NCI-H510A (cell line): Measurements from ENCODE around the gene SOX8.
"Not testable (repeated sequence)": the region's sequence is repeated elsewhere in the genome, so short reads cannot be mapped to it uniquely, and the experiment has no call there.

ENCODE experiments used
- DNase-seq: peaks from one replicate; lab custom pipeline; 2025; lab: John Stamatoyannopoulos, UW

Gene SOX8

DNA sequence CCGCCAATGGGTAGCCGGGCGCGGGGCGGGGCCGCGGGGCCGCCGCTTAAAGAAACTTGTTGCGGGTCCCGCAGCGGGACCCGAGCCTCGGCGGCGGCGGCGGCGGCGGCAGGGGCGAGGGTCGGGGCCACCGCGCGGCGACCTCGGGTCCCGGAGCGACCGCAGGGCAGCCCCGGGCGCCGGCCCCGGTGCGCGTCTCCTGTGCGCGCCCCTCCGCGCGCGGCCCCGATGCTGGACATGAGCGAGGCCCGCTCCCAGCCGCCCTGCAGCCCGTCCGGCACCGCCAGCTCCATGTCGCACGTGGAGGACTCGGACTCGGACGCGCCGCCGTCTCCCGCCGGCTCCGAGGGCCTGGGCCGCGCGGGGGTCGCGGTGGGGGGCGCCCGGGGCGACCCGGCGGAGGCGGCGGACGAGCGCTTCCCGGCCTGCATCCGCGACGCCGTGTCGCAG, at the start of gene SOX8:
TSS of gene SOX8 (plus strand) at position 76 of the 450 bp plus-strand sequence. CDS start at position 229, 153 bp downstream.
- no peak for DNase-seq

DNA sequence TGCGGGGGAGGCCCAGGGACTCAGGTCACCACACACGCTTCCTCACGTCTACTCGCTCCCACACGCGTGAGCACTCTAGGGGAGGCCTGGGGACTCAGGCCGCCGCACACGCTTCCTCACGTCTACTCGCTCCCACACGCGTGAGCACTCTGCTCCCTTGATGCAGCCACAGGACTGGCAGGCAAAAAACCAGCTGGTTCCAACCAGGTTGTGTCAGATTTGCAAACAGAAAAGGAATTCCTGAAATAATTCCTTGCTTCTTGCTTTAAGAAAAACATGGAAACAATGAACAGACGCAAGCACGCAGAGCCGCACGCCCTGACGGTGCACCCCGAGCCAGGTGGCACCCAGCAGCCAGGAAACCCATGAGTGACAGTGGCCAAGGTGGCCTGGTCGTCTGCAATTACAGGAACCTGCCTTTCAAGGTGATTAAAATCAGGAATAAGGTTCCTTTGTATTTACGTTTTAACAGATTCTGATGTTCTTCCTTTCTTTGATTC, 48.7 kb upstream of the SOX8 start:
- DNase-seq, result no peak

DNA sequence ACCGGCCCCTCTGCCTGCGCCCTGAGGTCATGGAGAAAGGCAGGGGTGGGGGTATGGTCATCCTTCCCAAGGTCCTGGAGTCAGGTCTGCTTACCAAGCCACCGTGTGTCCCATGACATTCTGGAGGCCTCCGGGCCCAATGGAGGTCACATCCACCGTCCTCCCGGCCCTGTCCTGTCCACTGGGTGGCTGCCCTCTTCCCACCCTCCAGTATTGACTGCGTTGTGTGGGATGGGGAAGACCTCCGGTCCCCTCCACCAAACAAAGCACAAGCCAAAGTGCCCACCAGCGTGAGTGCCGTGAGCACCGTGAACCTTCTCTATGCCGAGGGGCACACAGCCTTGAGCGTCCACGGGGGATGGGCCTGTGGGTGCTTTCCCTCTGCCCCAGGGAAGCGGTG, 48.0 kb upstream of the SOX8 start:
- no peak for DNase-seq

DNA sequence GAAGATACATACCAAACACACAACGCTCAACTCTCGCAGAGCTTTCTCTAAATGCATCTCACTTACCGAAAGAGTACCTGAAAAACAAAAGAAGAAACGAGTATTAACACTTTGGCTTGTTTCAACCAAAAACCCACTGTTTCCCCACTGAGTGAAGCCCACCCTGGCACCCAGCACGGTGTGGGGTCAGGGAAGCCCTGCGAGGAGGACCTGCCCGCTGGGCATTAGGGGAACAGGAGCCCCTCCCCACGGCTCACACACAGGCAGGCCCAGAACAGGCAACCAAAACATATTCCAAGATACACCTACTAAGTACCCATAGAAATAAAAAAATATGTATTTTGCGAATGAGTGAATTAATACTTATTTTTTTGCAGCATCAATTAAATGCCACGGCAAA, 47.4 kb upstream of the SOX8 start:
- no peak for DNase-seq

DNA sequence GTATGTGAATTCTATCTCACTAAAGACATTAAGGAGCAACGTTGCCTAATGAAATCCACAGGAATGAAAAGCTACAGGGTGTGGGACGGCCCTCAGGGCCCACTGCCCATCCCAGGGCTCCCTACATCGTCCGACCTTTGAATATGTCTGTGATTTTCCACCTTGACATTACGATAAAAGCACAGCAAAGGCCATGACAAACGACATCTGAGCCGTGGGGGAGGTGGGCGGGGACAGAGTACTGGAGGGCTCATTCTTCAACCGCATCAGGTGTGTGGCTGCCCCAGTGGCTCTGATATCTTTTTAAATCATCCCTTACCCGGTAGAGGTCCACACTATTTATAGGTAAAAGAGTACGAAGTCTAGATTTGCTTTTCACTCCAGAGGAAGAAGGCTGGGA, 45.9 kb upstream of the SOX8 start:
- DNase-seq, result no peak

DNA sequence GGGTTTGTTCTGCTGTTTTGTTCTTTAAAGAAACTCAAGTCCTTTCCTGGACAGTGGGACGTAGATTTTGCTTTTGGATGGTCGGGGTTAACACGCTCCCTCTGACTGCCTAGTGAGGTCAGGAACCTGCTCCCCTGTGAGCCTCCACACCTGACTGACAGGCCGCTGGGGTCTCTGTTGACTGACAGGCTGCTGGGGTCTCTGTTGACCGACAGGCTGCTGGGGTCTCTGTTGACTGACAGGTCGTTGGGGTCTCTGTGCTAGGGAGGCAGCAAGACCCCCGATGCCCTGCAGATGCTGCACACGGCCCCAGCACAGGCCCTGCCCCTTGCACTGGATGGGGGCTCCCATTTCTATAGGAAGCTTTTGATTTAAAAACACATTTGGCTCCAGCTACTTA, 44.3 kb upstream of the SOX8 start:
- DNase-seq, result no peak

DNA sequence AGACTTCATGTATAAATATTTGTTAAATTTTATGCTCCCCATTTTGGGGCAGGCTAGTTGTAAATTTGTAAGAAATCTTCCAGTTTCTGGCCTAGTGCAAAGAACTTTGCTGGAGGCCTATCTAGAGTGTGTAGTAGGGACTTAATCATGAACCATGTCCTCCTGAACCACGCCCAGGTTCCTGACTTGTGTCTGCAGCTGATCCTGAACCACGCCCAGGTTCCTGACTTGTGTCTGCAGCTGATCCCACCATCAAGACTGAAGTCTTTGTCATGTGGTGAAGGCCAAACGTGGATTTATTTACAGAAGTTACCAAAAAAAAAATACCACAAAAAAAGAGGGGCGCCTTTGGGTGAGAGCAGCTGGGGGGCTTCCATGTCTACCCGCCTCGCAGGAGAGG, 43.8 kb upstream of the SOX8 start:
- DNase-seq, result no peak

DNA sequence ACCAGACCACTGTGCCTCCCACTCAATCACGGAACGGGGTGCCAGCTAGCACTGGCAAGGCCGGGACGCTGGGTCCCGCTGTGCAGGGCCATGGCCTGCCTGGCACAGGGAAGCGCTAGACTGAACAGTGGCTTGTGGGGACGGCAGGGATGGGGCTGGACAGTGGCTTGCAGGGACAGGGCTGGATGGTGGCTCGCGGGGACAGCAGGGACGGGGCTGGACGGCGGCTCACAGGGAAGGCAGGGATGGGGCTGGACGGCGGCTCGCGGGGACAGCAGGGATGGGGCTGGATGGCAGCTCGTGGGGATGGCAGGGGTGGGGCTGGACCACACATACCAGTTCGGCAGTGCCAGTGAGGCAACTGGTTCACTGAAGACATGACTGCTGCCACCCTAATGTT, 43.4 kb upstream of the SOX8 start:
- no peak for DNase-seq

DNA sequence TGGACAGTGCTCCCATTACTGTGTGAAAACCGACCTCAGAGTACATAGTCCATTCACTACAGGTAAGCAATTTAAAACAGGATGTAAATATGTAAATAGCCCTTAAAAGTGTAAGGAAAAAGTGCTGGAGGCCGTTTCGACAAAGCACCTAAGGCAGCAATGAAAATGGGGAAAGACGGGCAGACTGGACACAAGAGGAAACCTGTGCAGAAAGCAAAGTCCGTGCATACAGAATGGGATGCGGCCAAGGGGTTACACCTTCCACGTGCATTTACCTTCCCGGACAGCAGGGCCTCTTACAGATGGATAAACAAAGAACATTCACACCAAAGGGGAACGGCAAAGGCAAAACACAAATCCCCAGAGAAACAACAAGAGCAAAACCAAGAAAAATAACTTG, 42.8 kb upstream of the SOX8 start:
- DNase-seq, result no peak

DNA sequence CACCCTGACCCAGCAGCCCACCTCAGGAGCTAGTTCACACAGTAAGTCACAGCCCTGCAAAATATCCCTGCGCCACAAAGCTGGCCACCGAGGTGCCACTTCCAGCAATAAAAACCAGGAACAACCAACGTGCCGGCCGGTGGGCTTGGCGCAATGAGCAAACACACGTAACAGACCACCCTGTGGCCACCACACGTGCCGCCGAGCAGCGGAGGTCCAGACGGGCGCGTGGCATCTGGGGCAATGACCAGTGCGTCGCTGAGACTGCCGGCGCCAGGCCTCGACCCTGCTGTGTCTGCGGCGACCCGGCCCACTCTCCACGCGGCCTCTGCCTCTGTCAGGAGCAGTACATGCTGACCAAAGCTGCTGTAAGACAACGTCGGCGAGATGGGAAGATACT, 42.3 kb upstream of the SOX8 start:
- DNase-seq, result no peak

DNA sequence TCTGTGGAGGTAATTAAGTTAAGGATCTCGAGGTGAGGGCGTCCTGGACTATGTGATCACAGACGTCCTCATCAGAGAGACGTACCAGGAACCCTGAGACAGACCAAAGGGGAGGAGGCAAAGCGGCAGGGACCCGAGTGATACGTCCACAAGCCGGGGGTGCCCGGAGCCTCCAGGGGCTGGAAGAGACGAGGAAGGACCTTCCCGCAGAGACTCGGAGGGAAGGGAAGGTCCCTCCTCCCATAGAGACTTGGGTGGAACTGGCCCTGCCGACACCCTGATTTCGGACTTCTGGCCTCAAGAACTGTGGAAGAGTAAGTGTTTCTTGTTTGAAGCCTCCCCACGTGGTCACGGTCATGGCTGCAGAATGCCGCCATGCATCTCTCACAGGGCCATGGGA, 41.6 kb upstream of the SOX8 start:
- DNase-seq, result no peak

DNA sequence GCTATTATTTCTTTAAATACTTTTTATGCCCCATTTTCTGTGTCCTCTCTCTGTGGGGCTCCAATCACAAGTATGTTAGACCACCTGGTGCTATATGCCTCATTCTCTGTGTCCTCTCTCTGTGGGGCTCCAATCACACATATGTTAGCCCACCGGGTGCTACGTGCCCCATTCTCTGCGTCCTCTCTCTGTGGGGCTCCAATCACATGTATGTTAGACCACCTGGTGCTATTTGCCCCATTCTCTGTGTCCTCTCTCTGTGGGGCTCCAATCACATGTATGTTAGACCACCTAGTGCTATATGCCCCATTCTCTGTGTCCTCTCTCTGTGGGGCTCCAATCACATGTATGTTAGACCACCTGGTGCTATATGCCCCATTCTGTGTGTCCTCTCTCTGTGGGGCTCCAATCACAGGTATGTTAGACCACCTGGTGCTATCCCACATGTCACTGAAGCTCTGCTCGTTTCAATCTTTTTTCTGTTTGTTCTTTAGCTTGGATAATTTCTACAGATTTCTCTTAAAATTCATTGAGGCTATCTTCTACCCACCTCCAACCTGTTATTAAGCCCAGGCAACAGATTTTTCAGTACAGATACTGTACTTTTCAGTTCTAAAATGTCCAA, 39.0 kb upstream of the SOX8 start:
- no peak for DNase-seq

DNA sequence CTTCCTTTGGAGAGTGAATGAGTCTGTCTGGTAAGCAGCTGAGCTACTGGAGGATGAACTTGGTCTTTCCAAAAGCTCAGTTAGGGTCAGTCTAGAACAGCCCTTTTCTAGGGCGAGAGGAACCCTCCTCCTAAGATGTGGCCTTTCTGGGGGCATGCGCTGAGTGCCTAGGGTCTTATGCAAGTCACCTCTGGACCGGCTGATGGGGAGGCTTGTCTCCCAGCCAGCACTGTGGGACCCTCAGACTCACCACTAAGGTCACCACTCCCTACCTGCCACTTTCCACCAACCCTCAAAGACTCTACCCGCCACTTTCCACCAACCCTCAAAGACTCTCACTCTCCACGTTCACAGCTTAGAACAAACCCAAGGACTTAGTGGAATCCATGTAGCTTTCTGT, 37.6 kb upstream of the SOX8 start:
- DNase-seq, result no peak

DNA sequence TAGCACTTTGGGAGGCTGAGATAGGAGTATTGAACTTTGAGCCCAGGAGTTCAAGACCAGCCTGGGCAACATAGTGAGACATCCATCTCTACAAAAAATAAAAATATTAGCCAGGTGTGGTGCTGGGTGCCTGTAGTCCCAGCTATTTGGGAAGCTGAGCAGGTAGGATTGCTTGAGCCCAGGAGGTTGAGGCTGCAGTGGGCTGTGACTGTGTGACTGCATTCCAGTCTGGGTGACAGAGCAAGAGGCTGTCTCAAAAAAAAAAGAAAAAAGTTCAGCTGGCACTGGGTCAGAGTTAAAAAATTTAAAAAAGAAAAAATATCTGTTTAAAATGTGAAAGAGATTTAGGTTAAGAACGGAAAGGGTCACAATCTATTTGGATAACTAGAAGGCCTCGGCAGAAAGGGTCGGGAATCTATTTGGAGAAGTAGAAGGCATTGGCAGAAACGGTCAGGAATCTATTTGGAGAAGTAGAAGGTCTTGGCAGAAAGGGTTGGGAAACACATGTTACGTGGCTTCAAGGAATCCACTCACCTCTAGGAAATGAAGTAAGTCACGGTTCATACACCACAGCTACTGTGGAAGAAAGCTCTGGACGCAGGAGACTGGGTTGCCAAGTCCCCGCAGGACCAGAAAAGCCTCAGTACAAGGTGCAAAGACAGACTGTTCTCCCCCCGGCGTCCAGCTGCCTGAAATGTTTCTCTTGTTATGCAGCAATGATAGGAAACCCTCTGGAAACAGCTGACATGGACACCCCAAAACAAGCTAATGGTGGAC, 36.1 kb upstream of the SOX8 start:
- no peak for DNase-seq

DNA sequence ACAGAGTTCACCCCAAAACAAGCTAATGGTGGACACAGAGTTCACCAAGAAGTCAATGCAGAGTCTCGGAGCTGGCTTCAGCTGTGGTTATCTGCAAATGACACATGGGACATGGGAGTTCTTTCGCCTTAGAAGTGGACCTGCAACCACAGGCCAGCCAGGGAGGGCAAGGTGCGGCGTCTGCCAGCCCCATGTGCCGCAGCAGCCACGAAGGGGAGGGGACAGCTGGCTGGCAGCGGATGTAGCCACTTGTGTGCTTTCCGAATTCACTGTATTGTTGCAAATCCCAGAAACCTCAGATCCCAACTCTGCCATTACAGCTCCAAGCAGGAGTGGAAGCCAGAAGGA, 35.5 kb upstream of the SOX8 start:
- no peak for DNase-seq

DNA sequence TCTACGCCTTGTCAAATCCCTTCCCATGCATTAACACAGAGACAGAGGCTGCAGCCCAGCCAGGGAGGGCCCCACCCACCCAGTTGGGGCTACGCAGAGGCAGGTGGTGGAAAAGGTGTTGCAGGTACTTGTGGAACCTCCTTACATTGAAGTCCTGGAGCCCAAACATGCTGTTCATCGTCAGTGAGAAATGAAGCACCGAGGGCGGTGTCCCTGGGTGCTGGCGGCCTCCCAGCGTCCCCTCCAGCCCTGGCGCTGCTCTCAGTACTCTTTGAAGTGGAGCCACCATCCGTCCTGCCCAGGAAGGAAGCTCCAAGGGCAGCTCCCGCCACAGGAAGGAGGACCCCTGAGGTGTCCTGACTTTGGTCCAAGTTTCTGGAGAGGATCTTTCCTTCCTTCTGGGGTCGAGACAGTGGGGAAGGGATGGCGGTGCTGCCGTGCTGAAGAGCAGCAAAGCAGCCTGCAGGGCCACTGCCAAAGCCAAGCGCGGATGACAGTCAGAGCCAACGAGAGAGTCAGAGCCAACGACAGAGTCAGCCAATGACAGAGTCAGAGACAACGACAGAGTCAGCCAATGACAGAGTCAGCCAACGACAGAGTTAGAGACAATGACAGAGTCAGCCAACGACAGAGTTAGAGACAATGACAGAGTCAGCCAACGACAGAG, 34.2 kb upstream of the SOX8 start:
- no peak for DNase-seq

DNA sequence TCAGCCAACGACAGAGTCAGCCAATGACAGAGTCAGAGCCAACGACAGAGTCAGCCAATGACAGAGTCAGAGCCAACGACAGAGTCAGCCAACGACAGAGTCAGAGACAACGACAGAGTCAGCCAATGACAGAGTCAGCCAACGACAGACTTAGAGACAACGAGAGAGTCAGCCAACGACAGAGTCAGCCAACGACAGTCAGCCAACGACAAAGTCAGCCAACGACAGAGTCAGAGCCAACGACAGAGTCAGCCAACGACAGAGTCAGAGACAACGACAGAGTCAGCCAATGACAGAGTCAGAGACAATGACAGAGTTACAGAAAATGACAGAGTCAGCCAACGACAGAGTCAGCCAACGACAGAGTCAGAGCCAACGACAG, 33.7 kb upstream of the SOX8 start:
- not testable (repeated sequence) for DNase-seq

DNA sequence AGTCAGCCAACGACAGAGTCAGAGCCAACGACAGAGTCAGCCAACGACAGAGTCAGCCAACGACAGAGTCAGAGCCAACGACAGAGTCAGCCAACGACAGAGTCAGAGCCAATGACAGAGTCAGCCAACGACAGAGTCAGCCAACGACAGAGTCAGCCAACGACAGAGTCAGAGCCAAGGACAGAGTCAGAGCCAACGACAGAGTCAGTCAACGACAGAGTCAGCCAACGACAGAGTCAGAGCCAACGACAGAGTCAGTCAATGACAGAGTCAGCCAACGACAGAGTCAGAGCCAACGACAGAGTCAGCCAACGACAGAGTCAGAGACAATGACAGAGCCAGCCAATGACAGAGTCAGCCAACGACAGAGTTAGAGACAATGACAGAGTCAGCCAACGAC, 32.8 kb upstream of the SOX8 start:
- not testable (repeated sequence) for DNase-seq

DNA sequence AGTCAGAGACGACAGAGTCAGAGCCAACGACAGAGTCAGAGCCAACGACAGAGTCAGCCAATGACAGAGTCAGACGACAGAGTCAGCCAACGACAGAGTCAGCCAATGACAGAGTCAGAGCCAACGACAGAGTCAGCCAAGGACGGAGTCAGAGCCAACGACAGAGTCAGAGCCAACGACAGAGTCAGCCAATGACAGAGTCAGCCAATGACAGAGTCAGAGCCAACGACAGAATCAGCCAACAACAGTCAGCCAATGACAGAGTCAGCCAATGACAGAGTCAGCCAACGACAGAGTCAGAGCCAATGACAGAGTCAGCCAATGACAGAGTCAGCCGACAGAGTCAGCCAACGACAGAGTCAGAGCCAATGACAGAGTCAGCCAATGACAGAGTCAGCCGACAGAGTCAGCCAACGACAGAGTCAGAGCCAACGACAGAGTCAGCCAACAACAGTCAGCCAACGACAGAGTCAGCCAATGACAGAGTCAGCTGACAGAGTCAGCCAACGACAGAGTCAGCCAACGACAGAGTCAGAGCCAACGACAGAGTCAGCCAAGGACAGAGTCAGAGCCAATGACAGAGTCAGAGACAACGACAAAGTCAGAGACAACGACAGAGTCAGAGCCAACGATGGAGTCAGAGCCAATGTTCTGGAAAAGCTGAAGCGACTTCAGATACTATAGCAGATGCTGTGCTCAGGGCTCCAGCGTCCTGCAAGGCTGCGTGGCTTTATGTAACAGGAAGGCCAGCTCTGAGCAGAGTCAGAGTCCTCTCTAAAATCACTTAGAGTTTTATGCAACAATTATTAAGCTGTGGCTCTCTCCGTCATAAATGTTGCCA, 30.6 kb upstream of the SOX8 start:
- DNase-seq, result not testable (repeated sequence)

DNA sequence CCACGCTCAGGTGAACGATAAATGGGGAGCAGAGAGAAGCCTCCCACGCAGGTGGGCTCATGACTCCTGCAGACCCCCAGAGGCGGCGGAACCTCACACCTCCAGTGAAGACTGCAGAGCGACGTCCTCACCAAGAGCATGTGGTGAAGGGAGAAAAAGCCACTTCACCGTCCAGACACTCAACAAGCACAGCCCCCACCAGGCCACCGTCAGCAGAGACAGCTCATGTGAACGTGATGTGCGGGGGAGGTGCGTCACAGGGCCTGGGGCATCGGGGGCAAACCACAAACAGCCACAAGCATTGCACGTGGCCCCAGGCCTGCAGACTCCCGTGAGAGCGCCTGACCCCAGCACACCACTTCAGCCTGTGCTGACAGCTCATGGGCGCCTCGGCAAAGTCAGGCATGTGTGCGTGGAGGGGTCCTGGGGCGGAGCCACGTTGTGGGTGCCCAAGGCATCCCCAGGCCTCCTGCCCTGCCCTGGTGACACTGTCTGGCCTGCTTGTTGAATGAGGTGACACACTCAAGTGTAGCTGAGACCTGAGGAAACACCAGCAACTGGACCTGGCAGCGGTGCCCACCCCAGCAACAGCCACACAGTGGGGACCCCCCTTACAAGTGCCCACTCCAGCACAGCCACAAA, 29.8 kb upstream of the SOX8 start:
- no peak for DNase-seq

DNA sequence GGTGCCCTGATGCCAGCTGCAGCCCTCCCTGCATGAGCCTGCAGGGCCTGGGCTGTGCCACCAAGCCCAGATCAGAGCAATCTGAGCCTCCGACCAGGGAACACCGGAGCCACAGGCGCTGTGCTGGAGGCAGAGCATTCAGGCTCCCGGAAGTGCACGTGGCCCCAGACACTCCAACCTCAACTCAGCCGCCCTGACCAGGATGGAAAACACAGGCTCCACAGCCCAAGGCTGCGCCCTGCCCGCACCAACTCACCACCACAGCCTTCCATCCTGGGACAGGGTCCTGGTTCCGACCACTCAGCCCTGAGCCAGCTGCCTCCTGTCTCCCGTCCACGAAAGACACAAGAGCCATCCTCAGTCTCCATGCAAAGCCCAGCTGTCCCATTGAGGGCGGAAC, 29.2 kb upstream of the SOX8 start:
- DNase-seq, result no peak

DNA sequence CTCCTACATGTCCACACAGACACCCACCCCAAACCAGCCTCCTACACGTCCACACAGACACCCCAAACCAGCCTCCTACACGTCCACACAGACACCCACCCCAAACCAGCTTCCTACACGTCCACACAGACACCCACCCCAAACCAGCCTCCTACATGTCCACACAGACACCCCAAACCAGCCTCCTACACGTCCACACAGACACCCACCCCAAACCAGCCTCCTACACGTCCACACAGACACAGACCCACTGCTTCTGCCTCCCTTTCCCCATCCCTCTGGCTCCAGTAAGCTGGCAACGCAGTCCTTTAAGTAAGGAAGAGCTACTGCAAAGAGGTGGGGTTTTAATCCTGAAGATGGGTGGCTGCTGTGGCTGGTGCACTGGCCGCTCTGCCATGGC, 27.8 kb upstream of the SOX8 start:
- DNase-seq, result not testable (repeated sequence)
